Mesendoderm (in vitro differentiated cells): Measurements from ENCODE around the gene ZNF473.

Experiments used
- DNase-seq: peaks from one replicate; pipeline ENCODE4 v3.0.0; 2013
- H2AK5ac ChIP-seq: 2 replicates; pipeline ENCODE4 v1.6.1; 2013; ENCODE audit warnings: low read length, inconsistent platforms
- H2BK120ac ChIP-seq: 2 replicates; pipeline ENCODE4 v1.6.1; 2013; ENCODE audit warnings: low read depth, mild to moderate bottlenecking, low read length, moderate library complexity, mixed read lengths
- H2BK15ac ChIP-seq: replicated peaks from 2 replicates; pipeline ENCODE4 v1.6.1; 2013; ENCODE audit warnings: low read depth, mild to moderate bottlenecking, moderate library complexity
- H2BK5ac ChIP-seq: 2 replicates; pipeline ENCODE4 v1.6.1; 2013; ENCODE audit warnings: low read length, inconsistent platforms
- H3K18ac ChIP-seq: 2 replicates; pipeline ENCODE4 v1.6.1; 2013; ENCODE audit warnings: mild to moderate bottlenecking, low read length, mixed read lengths
- H3K23ac ChIP-seq: one replicate; pipeline ENCODE4 v1.6.1; 2013; ENCODE audit warnings: low read length
- H3K27ac ChIP-seq: 2 replicates; pipeline ENCODE4 v1.5.1; 2013; ENCODE audit warnings: low read depth, mild to moderate bottlenecking, inconsistent platforms, low read length, moderate library complexity
- H3K27me3 ChIP-seq: 2 replicates; pipeline ENCODE4 v1.6.1; 2013; ENCODE audit warnings: low read length, control low read depth, mild to moderate bottlenecking, inconsistent platforms; ENCODE audit not compliant: insufficient read depth, poor library complexity
- H3K36me3 ChIP-seq: 2 replicates; pipeline ENCODE4 v1.6.1; 2013; ENCODE audit warnings: low read length, inconsistent platforms; ENCODE audit not compliant: control insufficient read depth, insufficient read depth
- H3K4ac ChIP-seq: one replicate; pipeline ENCODE4 v1.6.1; 2013; ENCODE audit warnings: low read depth, mild to moderate bottlenecking, low read length, moderate library complexity
- H3K4me1 ChIP-seq: 2 replicates; pipeline ENCODE4 v1.6.1; 2013; ENCODE audit warnings: low read depth, low read length, inconsistent platforms; ENCODE audit not compliant: control insufficient read depth
- H3K4me2 ChIP-seq: 2 replicates; pipeline ENCODE4 v1.6.1; 2013; ENCODE audit warnings: low read length
- H3K4me3 ChIP-seq: 2 replicates; pipeline ENCODE4 v1.5.1; 2013; ENCODE audit warnings: mild to moderate bottlenecking, low read length
- H3K56ac ChIP-seq: one replicate; pipeline ENCODE4 v1.6.1; 2013; ENCODE audit warnings: low read length
- H3K79me1 ChIP-seq: 2 replicates; pipeline ENCODE4 v1.6.1; 2013; ENCODE audit warnings: low read length, inconsistent platforms
- H3K79me2 ChIP-seq: 2 replicates; pipeline ENCODE4 v1.6.1; 2013; ENCODE audit warnings: mild to moderate bottlenecking, low read length; ENCODE audit not compliant: control insufficient read depth, insufficient read depth
- H3K9ac ChIP-seq: 2 replicates; pipeline ENCODE4 v1.6.1; 2013; ENCODE audit warnings: low read length, inconsistent platforms
- H4K5ac ChIP-seq: one replicate; pipeline ENCODE4 v1.6.1; 2013; ENCODE audit warnings: low read length
- H4K8ac ChIP-seq: one replicate; pipeline ENCODE4 v1.6.1; 2013; ENCODE audit warnings: low read depth, mild to moderate bottlenecking, control low read depth, low read length, moderate library complexity
- WGBS: extraction: QIAGEN DNeasy Blood & Tissue Kit; methylation state at CpG from one replicate; pipeline ENCODE4 v1.1.7; 2013; ENCODE audit warnings: low lambda C conversion rate, missing lambda C conversion rate; ENCODE audit not compliant: insufficient coverage; ENCODE audit errors: extremely low coverage; 5-methylcytosine and 5-hydroxymethylcytosine counted together

Gene ZNF473

DNA sequence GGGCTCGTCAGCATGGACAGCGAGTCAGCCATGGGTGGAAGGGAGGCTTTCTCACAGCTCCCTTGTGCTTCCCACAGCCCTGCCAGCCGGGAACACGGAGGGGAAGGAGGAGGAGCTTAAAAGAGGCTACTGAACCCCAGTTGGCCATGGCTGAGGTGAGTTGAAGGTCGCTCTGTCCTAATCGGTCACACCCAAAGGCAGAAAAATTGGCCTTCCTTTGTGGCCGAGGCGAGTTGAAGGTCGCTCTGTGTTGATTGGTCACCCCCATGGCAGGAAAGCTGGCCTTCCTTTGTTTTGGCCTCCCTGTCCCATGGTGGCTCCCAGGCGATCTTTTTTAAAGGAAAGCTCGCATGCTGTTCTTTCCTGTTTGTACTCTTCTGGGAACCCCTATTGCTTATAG lies 5.1 kb downstream of the ZNF473 start:
- no peaks in the 10 kb centered on the region for H3K4me1 ChIP-seq
- no peak overlapping the region for H4K8ac ChIP-seq
- H3K36me3 ChIP-seq, result peaks cover 12% of the 10 kb centered on the region
- no peak for DNase-seq
- H3K4ac ChIP-seq, result no peak overlapping the region
- H2AK5ac ChIP-seq, result no peak overlapping the region
- no peak overlapping the region for H2BK15ac ChIP-seq
- H3K4me2 ChIP-seq, result no peak overlapping the region
- WGBS, result no CpG with 5 or more reads among the region's 11 CpGs
- H4K5ac ChIP-seq, result no peak overlapping the region
- H3K9ac ChIP-seq, result no peak overlapping the region
- H3K56ac ChIP-seq, result no peak overlapping the region
- no peak overlapping the region for H3K23ac ChIP-seq
- no peak overlapping the region for H3K4me3 ChIP-seq
- H2BK5ac ChIP-seq, result no peak overlapping the region
- no peak overlapping the region for H3K27ac ChIP-seq
- H2BK120ac ChIP-seq, result no peak overlapping the region
- H3K79me1 ChIP-seq, result peaks cover 21% of the 10 kb centered on the region
- H3K79me2 ChIP-seq, result peaks cover 15% of the 10 kb centered on the region
- no peak overlapping the region for H3K18ac ChIP-seq
- H3K27me3 ChIP-seq, result no peaks in the 10 kb centered on the region

DNA sequence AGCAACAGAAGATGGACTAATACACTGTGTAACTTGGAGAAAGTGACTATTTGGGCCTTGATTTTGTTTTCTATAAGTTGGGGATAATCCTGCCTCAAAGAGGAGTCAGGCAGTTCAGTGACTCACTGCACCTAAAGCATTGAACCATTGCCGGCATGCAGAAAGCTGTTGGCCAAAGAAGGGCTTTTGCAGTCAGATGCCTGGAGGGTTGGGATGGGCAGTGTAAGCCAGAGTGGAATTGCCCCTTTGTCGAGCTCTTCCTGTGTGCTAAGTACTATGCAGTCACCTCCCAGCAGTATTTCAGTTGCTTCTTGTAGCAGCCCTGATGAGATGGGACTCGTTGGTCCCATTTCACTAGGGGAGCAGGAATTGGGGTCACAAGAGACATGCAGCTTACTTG lies 11.1 kb downstream of the ZNF473 start:
- Histone ChIP-seq H3K79me1 (peaks cover 7% of the 10 kb centered on the region), H3K4me2 (no peak overlapping the region), H2AK5ac (no peak overlapping the region), H3K56ac (no peak overlapping the region), H2BK120ac (no peak overlapping the region), H3K18ac (no peak overlapping the region), H3K23ac (no peak overlapping the region), H4K5ac (no peak overlapping the region), H3K4me3 (no peak overlapping the region), H3K4me1 (no peaks in the 10 kb centered on the region), H4K8ac (no peak overlapping the region), H2BK5ac (no peak overlapping the region), H3K27me3 (no peaks in the 10 kb centered on the region), H3K9ac (no peak overlapping the region), H2BK15ac (no peak overlapping the region), H3K4ac (no peak overlapping the region), H3K79me2 (no peaks in the 10 kb centered on the region), H3K36me3 (peaks cover 27% of the 10 kb centered on the region), H3K27ac (no peak overlapping the region)
- no CpG with 5 or more reads among the region's 3 CpGs for WGBS
- no peak for DNase-seq

DNA sequence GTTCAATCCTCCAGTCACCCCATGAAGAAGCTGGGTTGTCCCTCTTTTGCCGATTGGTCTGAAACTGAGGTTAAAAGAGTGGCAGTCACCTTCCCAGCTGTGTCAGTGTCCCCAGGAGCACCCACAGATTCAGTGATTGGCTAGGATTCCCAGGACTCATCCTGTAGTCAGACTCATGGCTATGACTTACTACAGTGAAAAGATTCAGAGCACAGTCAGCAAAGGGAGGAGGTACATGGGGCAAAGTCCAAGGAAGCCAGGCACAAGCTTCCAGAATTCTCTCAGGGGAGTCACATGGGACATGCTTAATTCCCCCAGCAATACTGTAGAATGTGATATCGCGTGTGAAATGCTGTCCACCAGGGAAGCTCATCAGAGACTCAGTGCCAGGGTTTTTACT lies 14.2 kb downstream of the ZNF473 start:
- peaks cover 41% of the 10 kb centered on the region for H3K36me3 ChIP-seq
- no peak overlapping the region for H3K27ac ChIP-seq

DNA sequence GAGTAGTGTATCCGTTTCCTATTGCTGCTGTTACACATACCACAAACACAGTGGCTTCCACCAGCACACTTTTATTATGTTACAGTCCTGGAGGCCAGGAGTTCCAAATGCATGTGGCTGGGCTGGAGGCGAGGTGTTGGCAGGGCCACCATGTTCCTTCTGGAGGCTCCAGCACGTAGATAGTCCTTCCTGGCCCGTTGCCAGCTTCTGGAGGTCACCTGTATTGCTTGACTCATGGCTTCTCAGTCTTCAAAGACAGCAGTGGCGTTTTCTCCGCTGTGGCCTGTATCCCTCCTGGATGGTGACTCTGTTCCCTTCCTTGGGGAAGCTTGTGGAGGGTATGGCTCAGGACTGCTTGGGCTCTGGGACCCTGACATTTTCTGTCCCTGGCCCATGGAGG lies 15.2 kb downstream of the ZNF473 start:
- no peak overlapping the region for H4K8ac ChIP-seq
- H2BK15ac ChIP-seq, result no peak overlapping the region
- no CpG with 5 or more reads among the region's 6 CpGs for WGBS
- H2AK5ac ChIP-seq, result no peak overlapping the region
- no peak overlapping the region for H3K9ac ChIP-seq
- no peak overlapping the region for H2BK5ac ChIP-seq
- H3K23ac ChIP-seq, result no peak overlapping the region
- DNase-seq, result no peak
- H3K27me3 ChIP-seq, result no peaks in the 10 kb centered on the region
- no peaks in the 10 kb centered on the region for H3K4me1 ChIP-seq
- H3K4me2 ChIP-seq, result no peak overlapping the region
- peaks cover 4% of the 10 kb centered on the region for H3K79me1 ChIP-seq
- no peaks in the 10 kb centered on the region for H3K79me2 ChIP-seq
- no peak overlapping the region for H4K5ac ChIP-seq
- H3K36me3 ChIP-seq, result peaks cover 47% of the 10 kb centered on the region
- H3K18ac ChIP-seq, result no peak overlapping the region
- H3K27ac ChIP-seq, result no peak overlapping the region
- H2BK120ac ChIP-seq, result no peak overlapping the region
- H3K4me3 ChIP-seq, result no peak overlapping the region
- H3K4ac ChIP-seq, result no peak overlapping the region
- H3K56ac ChIP-seq, result no peak overlapping the region

More for the DNA sequence above, 14.2 kb downstream of the ZNF473 start:
- Histone ChIP-seq H3K56ac (no peak overlapping the region), H2BK120ac (no peak overlapping the region), H2BK15ac (no peak overlapping the region), H3K79me2 (no peaks in the 10 kb centered on the region), H3K18ac (no peak overlapping the region), H3K4me3 (no peak overlapping the region), H3K23ac (no peak overlapping the region), H3K4ac (no peak overlapping the region), H3K79me1 (peaks cover 4% of the 10 kb centered on the region), H3K9ac (no peak overlapping the region), H2AK5ac (no peak overlapping the region), H3K4me2 (no peak overlapping the region), H2BK5ac (no peak overlapping the region), H4K5ac (no peak overlapping the region), H4K8ac (no peak overlapping the region), H3K4me1 (no peaks in the 10 kb centered on the region), H3K27me3 (no peaks in the 10 kb centered on the region)
- WGBS, result no CpG with 5 or more reads among the region's 3 CpGs
- DNase-seq, result no peak

DNA sequence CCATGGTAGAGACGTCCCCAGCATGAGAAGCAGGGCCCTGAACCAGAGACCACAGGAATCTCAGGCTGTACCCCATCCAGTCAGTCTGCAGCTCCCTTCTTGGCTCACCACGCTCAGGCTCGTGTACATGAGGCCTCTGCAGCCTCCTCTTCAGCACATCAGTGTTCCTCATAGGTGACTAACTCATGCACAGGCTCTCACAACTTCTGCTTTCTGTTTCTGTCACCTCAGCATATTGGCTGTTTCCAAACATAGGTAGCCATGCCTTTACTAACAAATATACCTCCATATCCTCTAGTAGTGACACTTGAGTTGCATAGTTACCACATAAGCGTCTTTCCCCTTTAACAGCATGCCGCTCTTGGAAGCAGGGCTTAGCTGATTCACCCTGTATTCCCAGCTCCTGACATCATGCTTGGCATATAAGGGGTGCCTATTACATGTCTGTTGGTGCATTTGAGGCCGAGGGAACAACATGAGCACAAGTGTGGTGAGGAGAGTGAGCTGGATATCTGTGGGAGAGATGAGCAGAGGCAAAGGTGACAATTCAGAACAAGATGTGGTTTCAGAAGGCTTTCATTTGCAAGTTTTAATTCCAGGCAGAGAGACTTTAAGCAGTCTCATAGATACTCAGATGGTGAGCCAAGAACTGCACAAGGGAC lies 16.7 kb downstream of the ZNF473 start:
- no CpG with 5 or more reads among the region's 6 CpGs for WGBS
- H3K18ac ChIP-seq, result no peak overlapping the region
- H2BK120ac ChIP-seq, result no peak overlapping the region
- no peak overlapping the region for H3K23ac ChIP-seq
- H2BK5ac ChIP-seq, result no peak overlapping the region
- H3K4me1 ChIP-seq, result no peaks in the 10 kb centered on the region
- H3K27me3 ChIP-seq, result no peaks in the 10 kb centered on the region
- no peak overlapping the region for H3K27ac ChIP-seq
- no peak overlapping the region for H2BK15ac ChIP-seq
- peaks cover 2% of the 10 kb centered on the region for H3K79me1 ChIP-seq
- H4K5ac ChIP-seq, result no peak overlapping the region
- no peak for DNase-seq
- no peaks in the 10 kb centered on the region for H3K79me2 ChIP-seq
- no peak overlapping the region for H2AK5ac ChIP-seq
- H3K4me3 ChIP-seq, result peak overlapping the region; percentile 15
- no peak overlapping the region for H3K9ac ChIP-seq
- no peak overlapping the region for H3K56ac ChIP-seq
- H3K4me2 ChIP-seq, result no peak overlapping the region
- no peak overlapping the region for H4K8ac ChIP-seq
- H3K4ac ChIP-seq, result no peak overlapping the region
- H3K36me3 ChIP-seq, result peaks cover 51% of the 10 kb centered on the region

DNA sequence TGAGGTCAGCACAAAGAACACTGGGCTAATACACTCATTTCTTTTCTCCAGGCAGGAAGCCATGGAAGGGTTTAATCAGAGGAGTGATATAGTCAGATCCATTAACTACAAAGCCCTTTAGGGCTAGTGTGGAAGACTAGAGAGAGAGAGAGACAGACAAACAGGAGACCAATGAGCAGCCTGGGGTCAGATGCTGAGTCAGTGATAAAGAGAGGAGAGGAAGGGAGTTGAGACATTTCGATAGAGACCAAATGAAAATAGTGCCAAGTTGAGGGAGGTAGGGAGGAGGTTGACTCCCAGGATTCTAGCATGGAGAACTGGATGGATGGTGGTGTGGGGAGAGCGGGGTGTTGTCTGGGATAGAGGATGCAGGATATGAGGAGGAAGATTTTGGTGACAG lies 18.2 kb downstream of the ZNF473 start:
- Histone ChIP-seq H2BK15ac (no peak overlapping the region), H4K8ac (no peak overlapping the region), H2AK5ac (no peak overlapping the region), H3K36me3 (peaks cover 47% of the 10 kb centered on the region), H2BK120ac (no peak overlapping the region), H3K79me2 (no peaks in the 10 kb centered on the region), H3K4me3 (peak overlapping the region; percentile 22), H2BK5ac (no peak overlapping the region), H3K27ac (no peak overlapping the region), H3K4ac (no peak overlapping the region), H3K56ac (no peak overlapping the region), H3K18ac (no peak overlapping the region), H3K4me2 (no peak overlapping the region), H3K4me1 (no peaks in the 10 kb centered on the region), H3K9ac (no peak overlapping the region), H4K5ac (no peak overlapping the region), H3K79me1 (no peaks in the 10 kb centered on the region), H3K27me3 (no peaks in the 10 kb centered on the region), H3K23ac (no peak overlapping the region)
- no peak for DNase-seq
- WGBS, result no CpG with 5 or more reads among the region's 2 CpGs
